Activated T-cell treated with anti-CD3 and anti-CD28 coated beads, Interleukin-2, amount 50 U/mL, for 24 hours (primary cell): ENCODE results near the gene DGKI.

Experiments
- DNase-seq: peaks from one replicate; pipeline ENCODE4 v3.0.0-alpha.2; 2020
- H3K27ac Mint-ChIP-seq: 2 replicates; pipeline ENCODE4 v1.8.0; 2020; ENCODE audit warnings: mild to moderate bottlenecking, mixed read lengths
- H3K27me3 Mint-ChIP-seq: 2 replicates; pipeline ENCODE4 v1.8.0; 2020; ENCODE audit warnings: mixed read lengths
- H3K36me3 Mint-ChIP-seq: 2 replicates; pipeline ENCODE4 v1.8.0; 2020; ENCODE audit warnings: low read depth, mixed read lengths
- H3K4me1 Mint-ChIP-seq: 2 replicates; pipeline ENCODE4 v1.8.0; 2020; ENCODE audit warnings: low read depth, mixed read lengths
- H3K4me3 Mint-ChIP-seq: 2 replicates; pipeline ENCODE4 v1.8.0; 2020; ENCODE audit warnings: mild to moderate bottlenecking, moderate library complexity, mixed read lengths
- H3K9me3 Mint-ChIP-seq: 2 replicates; pipeline ENCODE4 v1.8.0; 2020; ENCODE audit warnings: mixed read lengths

DGKI gene

DNA sequence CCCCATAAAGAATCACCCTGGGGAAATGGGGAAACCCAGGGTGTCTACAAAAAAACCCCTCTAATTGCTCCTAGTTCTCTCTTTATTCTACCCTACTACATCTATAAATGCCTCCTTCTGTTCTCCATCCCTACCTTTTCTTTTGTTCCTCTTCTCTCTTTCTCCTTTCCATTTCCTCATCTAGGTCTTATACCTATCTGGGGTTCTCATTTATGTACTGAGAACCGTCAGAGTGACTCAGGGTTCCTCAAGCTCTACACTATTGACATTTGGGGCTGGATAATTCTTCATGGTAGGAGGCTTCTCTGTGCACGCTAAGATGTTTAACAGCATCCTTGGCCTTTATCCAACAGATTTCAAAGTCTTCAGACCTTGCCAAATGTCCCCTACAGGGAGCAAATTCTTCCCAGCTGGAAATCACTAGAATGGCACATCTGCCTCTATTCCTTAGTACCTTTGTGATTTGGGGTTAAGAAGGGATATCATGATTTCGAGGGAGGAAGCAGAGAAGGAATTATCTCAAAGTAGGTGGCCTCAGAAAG lies 365.9 kb downstream of the DGKI start:
- Mint-ChIP-seq H3K4me3 (no peak overlapping the region), H3K4me1 (no peaks in the 10 kb centered on the region), H3K27me3 (no peaks in the 10 kb centered on the region), H3K27ac (no peak overlapping the region), H3K9me3 (no peaks in the 10 kb centered on the region), H3K36me3 (no peaks in the 10 kb centered on the region)
- DNase-seq: no peak

DNA sequence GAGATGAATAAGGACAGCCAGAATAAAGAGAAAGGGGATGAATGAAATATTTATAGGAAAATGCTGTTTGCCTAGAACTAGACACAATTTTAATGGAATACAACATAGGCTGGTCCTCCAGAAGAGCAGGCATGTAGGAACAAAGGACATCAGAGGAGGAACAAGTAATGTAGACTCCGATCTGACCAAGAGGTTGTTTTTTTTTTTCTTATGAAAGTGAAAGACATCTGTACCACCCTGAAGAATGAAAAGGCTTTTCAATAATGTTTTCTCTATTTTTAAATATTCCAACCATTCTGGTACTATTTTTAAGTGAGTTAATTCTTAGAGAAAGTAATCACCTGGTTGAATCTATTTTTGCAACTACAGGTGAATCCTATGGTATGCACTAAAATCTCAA lies 366.4 kb downstream of the DGKI start:
- no peak for DNase-seq
- Mint-ChIP-seq H3K9me3 (no peaks in the 10 kb centered on the region), H3K4me3 (no peak overlapping the region), H3K4me1 (no peaks in the 10 kb centered on the region), H3K27me3 (no peaks in the 10 kb centered on the region), H3K36me3 (no peaks in the 10 kb centered on the region), H3K27ac (no peak overlapping the region)

DNA sequence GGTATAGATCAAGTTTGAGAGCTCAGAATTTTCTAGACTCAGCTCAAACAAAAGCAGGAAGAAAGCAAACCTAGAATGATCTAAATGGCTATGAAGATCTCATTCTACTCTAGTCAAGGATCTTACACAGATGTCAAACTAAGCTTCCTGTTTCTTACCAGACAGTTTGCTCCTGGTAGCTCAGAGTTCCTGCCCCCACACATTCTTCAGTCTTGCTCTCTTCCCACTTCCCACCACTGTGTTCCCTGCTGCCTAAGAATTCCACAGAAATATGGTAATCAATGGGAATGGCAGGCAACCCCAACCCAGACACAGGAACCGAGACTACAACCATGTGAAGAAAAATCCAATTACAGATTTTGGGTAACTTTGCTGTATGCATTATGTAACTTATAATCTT lies 369.8 kb downstream of the DGKI start:
- H3K27ac Mint-ChIP-seq: no peak overlapping the region
- H3K4me3 Mint-ChIP-seq: no peak overlapping the region
- no peaks in the 10 kb centered on the region for H3K9me3 Mint-ChIP-seq
- no peak for DNase-seq
- no peaks in the 10 kb centered on the region for H3K4me1 Mint-ChIP-seq
- H3K36me3 Mint-ChIP-seq: no peaks in the 10 kb centered on the region
- H3K27me3 Mint-ChIP-seq: no peaks in the 10 kb centered on the region

DNA sequence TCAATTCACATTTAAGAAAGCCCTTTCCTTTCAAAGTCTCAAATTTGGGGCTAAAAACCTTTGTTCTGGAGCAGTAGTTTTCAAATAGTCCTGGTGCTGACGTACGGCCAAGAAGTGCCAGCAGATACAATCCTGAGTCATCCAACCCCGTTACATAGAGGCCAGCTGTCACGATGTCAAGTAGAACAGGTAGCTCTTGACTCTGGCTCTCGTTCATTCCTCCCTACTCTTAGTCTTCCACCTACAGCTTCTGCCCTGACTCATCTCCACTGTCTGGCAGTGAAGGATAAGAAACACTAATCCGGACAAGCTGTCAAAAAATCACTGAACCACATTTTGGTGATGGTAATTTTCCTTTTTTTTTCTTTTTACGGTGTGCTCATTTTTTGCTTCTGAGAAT lies 370.8 kb downstream of the DGKI start:
- DNase-seq: no peak
- no peak overlapping the region for H3K4me3 Mint-ChIP-seq
- H3K9me3 Mint-ChIP-seq: no peaks in the 10 kb centered on the region
- H3K4me1 Mint-ChIP-seq: no peaks in the 10 kb centered on the region
- no peaks in the 10 kb centered on the region for H3K27me3 Mint-ChIP-seq
- H3K27ac Mint-ChIP-seq: no peak overlapping the region
- no peaks in the 10 kb centered on the region for H3K36me3 Mint-ChIP-seq

DNA sequence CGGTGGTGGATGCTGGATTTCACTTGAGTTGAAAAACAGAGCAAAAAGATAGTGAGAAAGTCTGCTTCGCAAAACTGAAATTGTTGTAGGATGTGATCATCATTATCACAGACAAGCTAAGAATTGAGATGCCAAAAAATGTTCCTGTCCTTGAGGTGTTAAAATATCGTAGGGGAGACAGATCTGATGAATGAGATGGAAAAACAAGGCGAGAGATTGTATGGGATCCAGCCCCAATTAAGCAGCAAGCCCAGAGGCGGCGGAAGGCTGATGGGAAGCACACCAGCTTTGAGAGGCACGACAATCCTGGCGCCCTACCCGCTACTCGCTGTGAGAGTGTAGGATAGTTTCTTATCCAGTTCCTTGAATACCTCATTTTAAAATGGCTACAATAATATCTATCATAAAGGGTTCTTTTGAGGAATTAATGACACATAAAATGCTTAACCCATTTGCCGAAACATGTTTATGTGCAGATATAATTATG lies 372.2 kb downstream of the DGKI start:
- Mint-ChIP-seq H3K4me3 (no peak overlapping the region), H3K4me1 (no peaks in the 10 kb centered on the region), H3K27ac (no peak overlapping the region), H3K36me3 (no peaks in the 10 kb centered on the region), H3K9me3 (no peaks in the 10 kb centered on the region), H3K27me3 (no peaks in the 10 kb centered on the region)
- no peak for DNase-seq

DNA sequence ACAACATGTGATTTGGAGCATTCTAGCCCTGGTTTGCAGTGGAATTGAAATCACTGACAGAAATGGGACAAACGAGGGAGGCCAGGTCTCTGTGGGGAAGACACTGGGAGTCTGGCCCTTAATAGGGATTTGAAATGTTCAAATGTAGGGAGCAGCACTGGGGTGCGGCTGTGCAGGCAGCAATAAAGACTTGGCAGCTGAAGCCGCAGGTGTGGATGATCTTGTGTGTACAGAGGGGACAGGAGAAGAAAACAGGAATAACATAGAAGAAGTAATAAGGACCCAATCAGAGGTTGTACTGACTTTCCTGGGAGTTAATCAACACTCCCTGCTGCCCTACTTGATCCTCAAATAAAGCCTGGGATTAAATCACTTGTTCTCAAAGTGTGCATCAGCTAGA lies 375.6 kb downstream of the DGKI start:
- Mint-ChIP-seq H3K27me3 (peaks cover 3% of the 10 kb centered on the region), H3K36me3 (no peaks in the 10 kb centered on the region), H3K4me3 (no peak overlapping the region), H3K27ac (no peak overlapping the region), H3K9me3 (no peaks in the 10 kb centered on the region), H3K4me1 (no peaks in the 10 kb centered on the region)
- no peak for DNase-seq

DNA sequence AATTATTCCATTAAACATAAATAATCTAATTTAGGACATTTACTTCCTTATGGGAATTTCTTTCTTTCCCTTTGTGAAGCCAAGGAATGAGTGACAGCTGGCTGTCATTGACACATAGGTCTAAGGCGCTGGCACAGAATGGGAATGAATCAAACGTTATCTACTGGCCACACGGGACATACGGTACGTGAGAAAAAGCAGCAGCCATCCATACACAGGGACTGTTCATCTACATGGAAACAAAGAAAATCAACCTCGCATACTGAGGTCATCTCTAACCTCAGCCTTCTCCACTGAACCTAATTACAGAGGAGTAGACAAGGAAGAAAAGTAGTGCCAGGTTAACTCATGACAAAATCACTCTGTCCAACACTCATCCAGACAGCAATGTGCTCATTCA lies 376.9 kb downstream of the DGKI start:
- Mint-ChIP-seq H3K9me3 (no peaks in the 10 kb centered on the region), H3K4me3 (no peak overlapping the region), H3K36me3 (no peaks in the 10 kb centered on the region), H3K27ac (no peak overlapping the region), H3K27me3 (peaks cover 3% of the 10 kb centered on the region), H3K4me1 (no peaks in the 10 kb centered on the region)
- no peak for DNase-seq

DNA sequence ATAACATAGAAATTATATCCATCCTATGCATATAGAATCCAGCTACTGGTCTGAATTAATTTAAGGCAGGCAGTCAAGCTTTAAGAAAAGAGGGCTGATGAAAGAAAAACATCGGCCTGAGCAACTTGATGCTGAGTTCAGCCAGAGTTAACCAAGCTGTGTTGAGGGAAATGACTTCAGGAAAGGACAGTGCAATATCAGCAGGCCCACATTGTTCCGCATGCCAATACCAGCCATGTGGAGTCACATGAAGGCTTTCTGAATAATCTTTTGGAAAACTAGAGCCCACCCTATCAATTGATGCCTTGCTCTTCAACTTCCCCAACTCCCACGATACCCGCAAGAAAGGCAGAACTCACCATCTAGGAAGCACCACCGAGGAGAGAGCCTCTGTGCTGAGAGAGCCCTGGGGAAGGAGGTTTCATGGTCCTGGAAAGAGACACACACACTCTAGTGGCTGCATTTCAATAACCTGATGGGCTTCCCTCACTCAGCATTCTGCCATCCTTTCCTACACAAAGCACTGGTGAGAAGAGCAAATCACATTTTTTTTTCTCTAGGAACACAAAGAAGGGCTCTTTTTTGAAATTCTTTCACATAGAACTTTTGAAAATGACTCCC lies 377.5 kb downstream of the DGKI start:
- Mint-ChIP-seq H3K27me3 (peaks cover 3% of the 10 kb centered on the region), H3K4me3 (no peak overlapping the region), H3K36me3 (no peaks in the 10 kb centered on the region), H3K4me1 (no peaks in the 10 kb centered on the region), H3K9me3 (no peaks in the 10 kb centered on the region), H3K27ac (no peak overlapping the region)
- DNase-seq: no peak

DNA sequence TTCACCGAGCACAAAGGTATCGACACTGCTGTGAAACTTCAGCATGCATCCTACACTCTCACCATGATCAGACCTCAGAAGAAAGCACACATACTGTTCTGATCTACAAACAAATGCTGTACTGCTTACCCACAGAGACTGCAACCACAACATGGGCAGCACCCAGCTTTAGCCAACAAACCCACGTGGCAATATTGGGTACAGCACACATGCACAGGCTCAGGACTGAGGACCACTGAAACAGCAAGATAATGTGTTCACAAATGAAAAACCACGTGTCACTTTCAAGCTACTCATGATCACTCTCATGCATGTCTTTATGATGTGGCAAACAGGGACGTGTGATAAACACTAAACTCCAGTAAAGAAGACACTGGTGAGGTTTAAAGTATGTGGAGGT lies 383.9 kb downstream of the DGKI start:
- Mint-ChIP-seq H3K27ac (no peak overlapping the region), H3K4me1 (no peaks in the 10 kb centered on the region), H3K4me3 (no peak overlapping the region), H3K9me3 (no peaks in the 10 kb centered on the region), H3K36me3 (no peaks in the 10 kb centered on the region), H3K27me3 (peaks cover 3% of the 10 kb centered on the region)
- no peak for DNase-seq

DNA sequence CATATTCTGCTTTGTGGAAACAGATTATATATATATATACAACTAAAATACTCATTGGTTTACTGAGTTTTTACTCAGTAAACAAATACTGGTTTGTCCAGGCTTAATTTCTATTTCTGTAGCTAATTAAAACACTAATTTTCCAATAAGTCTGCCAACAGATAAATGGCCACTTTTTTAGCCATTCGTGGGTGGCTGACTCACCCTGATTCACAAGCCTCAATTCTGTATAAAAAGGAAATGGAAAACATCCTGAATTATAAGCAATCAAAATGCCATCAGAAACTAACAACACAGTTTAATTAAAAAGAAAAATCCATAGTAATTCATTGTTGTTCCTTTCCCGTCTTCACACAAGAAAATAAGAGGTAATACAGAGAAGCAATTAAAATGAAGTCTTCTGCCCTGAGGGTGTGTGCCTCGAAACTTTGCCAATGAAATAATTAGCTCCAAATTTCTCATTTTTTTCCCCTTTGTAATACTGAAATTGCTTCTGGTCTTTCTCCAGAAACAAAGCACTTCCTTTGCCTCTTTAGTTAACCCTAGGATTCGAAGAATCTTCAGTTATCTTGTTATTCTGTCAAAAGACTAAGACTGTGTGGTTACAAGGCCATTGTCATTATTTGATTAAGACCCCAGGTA lies 384.6 kb downstream of the DGKI start:
- Mint-ChIP-seq H3K27me3 (peaks cover 3% of the 10 kb centered on the region), H3K27ac (no peak overlapping the region), H3K4me1 (no peaks in the 10 kb centered on the region), H3K36me3 (no peaks in the 10 kb centered on the region), H3K9me3 (no peaks in the 10 kb centered on the region), H3K4me3 (no peak overlapping the region)
- no peak for DNase-seq

DNA sequence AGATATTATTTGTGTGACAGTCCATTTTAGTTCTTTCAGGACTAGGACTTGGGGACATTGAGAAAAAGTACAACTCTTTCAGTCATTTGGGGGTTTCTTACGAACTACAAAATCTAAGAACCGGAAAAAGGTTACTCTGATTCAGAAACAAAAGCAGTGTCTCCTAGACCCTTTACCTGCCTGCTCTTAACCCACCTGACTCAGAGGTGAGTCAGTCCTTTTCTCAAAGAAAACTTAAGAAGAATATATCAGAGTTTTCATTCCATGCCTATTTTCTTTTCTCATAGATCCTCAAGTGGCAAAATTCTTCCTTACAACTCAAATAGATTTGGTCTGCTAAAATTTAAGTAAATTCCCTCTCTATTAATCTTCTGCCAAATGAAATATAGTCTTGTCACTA lies 388.4 kb downstream of the DGKI start:
- H3K4me1 Mint-ChIP-seq: no peaks in the 10 kb centered on the region
- peaks cover 3% of the 10 kb centered on the region for H3K27me3 Mint-ChIP-seq
- H3K36me3 Mint-ChIP-seq: no peaks in the 10 kb centered on the region
- no peak overlapping the region for H3K4me3 Mint-ChIP-seq
- no peak for DNase-seq
- H3K27ac Mint-ChIP-seq: no peak overlapping the region
- H3K9me3 Mint-ChIP-seq: no peaks in the 10 kb centered on the region

DNA sequence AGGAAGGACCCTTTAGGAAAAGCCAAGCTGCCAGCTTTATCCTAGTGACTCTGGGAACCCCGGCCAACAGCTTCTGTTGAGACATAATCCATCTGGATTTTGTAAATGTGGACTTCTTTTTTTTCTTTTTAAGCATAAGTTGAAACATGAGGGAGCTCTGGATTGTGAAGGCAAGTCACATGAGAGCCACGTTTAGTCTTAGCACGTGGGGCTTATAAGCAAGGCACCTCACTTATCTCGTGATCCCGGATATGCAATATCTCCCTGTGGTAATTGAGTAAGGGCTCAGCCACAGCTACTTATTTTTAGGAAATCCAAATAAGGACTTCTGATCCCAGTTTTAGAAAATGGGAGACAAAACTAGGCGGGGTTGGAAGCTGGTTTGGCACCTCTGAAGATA lies 392.0 kb downstream of the DGKI start:
- peaks cover 3% of the 10 kb centered on the region for H3K27me3 Mint-ChIP-seq
- no peak overlapping the region for H3K27ac Mint-ChIP-seq
- H3K36me3 Mint-ChIP-seq: no peaks in the 10 kb centered on the region
- no peak overlapping the region for H3K4me3 Mint-ChIP-seq
- H3K9me3 Mint-ChIP-seq: no peaks in the 10 kb centered on the region
- no peak for DNase-seq
- H3K4me1 Mint-ChIP-seq: no peaks in the 10 kb centered on the region

DNA sequence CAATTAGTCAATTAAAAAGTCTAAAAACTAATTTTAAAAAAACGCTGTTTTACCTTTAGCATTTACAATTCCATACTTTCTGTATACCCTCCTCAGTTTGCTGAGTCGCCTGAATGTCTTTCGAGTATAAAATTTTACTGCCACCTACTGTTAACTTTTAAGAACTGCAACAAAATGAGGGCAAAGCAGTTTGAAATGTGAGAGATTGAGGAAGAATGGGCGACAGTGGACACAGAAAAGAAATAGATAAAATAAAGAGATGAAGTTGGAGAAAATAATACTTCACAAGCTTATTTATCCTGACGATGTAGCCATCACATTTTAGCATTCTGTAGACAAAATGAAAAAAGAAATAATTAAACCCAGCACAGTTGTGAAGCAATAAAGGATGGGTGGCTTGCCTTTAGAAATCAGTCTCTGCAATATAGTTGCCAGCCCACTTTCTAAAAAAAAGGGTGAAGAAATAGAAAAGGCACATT lies 392.5 kb downstream of the DGKI start:
- Mint-ChIP-seq H3K9me3 (no peaks in the 10 kb centered on the region), H3K36me3 (no peaks in the 10 kb centered on the region)
- DNase-seq: no peak

DNA sequence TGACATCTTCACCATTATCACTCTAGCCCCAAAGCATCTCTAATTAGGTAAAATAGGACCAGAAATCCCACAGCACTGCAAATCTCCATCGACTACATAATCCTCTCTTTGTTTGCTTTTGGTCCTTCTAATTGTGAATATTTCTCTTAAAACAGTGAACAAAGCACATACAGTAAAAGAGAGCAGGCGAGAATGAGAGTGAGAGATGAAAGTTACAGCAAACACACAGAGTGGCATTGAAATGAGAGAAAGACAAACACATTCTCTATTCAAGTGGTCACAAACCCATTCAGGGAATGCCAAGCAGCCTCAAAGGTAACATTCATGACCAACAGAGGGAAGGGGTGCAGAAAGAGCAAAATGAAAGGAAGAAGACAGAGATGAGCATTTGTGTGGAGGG lies 393.4 kb downstream of the DGKI start:
- Mint-ChIP-seq H3K36me3 (no peaks in the 10 kb centered on the region), H3K27me3 (peaks cover 3% of the 10 kb centered on the region), H3K4me1 (no peaks in the 10 kb centered on the region), H3K27ac (no peak overlapping the region), H3K9me3 (no peaks in the 10 kb centered on the region), H3K4me3 (no peak overlapping the region)
- DNase-seq: no peak

More for the DNA sequence above, 392.5 kb downstream of the DGKI start:
- Mint-ChIP-seq H3K27ac (no peak overlapping the region), H3K27me3 (peaks cover 3% of the 10 kb centered on the region), H3K4me3 (no peak overlapping the region), H3K4me1 (no peaks in the 10 kb centered on the region)

DNA sequence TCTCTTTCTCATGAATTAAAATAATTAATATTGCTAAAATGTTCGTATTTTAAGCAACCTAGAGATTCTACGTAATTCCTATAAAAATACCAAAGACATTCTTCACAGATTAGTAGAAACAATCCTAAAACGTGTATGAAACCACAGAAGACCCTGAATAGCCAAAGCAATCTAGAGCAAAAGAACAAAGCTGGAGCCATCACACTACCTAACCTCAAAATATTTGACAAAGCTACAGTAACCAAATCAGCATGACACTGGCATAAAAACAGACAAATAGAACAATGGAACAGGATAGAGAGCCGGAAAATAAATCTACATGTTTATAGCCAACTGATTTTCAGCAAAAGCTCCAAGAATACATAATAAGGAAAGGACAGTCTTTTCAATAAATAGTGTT lies 397.8 kb downstream of the DGKI start:
- Mint-ChIP-seq H3K27ac (no peak overlapping the region), H3K4me1 (no peaks in the 10 kb centered on the region), H3K4me3 (no peak overlapping the region), H3K36me3 (no peaks in the 10 kb centered on the region), H3K27me3 (no peaks in the 10 kb centered on the region), H3K9me3 (no peaks in the 10 kb centered on the region)
- DNase-seq: no peak
